HS-5 (cell line): ENCODE measurements around the gene EPS8L2.
A peak's percentile ranks its signal among the peaks of the same experiment; 100 is the strongest.
"Not testable (repeated sequence)": the region's sequence is repeated elsewhere in the genome, so short reads cannot be mapped to it uniquely, and the experiment has no call there.

Experiments used
- DNase-seq: peaks from one replicate; pipeline ENCODE4 v3.0.0-alpha.2; 2012; ENCODE audit warnings: low read depth

The EPS8L2 gene

DNA sequence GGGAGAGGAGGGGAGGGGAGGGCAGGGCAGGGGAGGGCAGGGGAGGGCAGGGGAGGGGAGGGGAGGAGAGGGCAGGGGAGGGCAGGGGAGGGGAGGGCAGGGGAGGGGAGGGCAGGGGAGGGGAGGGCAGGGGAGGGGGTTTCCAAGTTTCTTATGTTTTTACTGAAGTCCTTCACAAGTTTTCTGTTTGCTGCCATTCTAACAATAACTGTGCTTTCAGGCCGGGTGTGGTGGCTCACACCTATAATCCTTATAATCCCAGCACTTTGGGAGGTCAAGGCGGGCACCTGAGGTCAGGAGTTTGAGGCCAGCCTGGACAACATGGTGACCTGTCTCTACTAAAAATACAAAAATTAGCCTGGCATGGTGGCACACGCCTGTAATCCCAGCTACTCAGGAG is 15.8 kb upstream of the EPS8L2 start:
- not testable (repeated sequence) for DNase-seq

DNA sequence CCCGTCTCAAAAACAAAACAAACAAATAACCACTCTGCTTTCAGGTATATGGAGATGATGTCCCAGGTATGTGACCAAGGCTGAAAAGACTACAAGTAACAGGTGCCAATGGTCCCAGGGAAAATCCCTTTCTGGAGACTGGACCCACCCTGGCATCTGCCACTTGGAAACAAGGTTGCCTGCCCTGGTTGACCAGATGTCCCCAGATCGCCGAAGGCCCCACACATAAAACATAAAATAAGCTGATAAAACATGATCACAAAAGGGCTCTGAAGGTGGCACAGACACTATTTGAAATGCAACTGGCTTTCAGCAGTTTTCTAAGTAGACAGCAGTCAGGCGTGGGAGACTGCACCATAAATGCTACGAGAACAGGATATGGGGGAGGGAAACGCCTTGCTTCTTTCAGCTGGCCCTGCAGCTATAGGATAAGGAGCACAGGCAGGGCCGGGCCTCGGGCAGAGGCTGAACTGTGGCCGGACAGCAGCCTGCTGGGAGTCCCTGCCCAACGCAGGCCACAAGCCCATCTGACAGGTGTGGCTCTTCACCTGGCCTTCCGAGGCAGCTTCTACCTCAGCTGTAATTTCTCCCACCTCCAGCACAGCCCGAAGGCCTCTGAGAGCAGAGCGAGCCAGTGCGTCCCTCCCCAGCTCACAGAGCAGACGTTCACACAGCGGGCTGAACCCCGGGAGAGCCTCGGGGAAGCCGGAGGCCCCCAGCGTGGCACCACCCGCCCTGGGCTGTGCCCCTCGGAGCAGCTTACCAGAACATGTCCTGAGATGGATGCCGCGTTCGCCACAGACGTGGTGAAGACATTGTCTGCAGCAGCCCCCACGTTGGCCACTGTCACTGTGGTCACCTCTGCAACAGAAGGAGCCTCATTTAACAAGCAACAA is 15.0 kb upstream of the EPS8L2 start:
- no peak for DNase-seq

DNA sequence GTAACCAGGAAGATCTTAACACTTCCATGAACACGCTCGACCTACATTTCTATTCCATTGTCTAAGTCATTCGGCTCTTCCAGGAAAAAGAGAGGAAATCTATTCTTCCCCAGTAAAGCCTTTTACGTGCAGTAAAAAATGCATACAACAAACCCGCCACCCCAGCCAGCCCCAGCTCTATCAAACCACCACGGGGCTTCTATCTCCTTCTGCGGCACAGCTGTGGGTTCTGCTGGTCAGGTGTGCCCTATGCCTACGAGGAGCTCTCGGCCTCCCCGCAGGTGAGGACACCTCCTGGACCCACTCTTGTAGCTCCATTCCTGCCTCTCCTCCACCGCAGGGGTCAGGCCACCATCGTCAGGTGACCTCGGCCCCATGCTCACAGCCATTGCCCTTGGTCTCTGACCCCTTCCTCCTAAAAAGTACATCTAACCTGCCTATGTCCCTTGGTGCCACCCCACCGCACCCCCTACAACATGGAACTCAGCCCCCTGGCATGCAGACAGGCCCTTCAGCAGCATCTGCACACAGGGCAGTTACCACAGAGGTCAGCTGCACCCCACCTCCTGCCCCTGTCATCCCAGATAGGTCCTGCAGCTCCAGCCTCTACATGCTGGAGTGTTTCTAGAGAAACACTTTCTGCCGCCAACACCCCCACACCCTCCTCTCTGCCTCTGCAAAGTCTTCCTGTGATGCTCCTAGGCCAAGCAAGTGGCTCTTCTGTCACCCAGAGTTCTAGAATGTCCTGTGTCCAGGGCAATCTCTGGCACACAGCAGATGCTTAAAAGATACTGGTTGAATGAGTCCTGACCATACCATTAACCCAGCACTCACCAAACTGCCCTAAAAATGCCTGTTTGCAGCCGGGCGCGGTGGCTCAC is 14.1 kb upstream of the EPS8L2 start:
- DNase-seq: no peak

DNA sequence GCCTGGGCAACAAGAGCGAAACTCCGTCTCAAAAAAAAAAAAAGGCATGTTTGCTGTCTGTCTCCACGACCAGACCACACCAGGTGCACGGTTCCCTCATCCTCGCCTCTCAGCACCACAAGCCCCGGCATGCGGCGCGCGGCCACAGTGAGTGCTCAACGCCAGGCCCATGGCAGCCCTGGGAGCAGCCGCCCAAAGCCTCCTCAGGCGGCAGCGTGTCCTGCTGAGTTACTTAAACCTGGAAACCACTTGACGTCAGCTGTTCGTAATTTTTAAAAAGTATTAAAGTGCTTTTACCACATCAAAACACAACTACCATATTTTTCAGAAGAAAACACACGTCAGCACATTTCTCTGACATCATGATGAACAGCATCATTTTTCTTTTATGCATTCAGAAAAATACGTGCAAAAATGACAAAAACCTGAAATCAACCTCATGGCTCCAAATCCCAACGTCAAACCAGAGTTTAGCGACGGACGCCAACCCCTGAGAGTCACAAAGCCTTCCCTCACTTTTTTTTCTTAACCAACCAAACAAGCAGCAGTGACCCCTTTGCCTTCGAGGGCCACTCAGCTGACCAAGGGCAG is 13.1 kb upstream of the EPS8L2 start:
- DNase-seq: no peak

DNA sequence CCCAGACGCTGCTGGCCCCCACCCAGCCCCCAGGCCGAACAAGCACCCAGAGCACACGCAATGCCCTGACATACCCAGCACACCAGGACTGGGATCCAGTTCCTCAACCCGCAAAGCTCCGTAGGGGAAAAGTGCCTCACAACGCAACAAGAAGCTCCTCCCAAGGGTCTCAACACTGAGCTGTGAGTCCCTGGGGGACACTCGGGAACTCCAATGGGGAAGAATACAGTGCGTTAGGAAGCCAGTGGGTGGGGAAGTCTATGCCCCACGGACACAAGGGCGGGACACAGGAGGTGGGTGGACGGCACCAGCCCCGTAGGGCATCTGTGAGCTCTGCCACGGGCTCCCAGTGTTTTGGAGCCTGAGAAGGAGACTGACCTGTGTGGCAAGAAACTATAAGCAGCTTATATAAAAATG is 12.6 kb upstream of the EPS8L2 start:
- DNase-seq: no peak

DNA sequence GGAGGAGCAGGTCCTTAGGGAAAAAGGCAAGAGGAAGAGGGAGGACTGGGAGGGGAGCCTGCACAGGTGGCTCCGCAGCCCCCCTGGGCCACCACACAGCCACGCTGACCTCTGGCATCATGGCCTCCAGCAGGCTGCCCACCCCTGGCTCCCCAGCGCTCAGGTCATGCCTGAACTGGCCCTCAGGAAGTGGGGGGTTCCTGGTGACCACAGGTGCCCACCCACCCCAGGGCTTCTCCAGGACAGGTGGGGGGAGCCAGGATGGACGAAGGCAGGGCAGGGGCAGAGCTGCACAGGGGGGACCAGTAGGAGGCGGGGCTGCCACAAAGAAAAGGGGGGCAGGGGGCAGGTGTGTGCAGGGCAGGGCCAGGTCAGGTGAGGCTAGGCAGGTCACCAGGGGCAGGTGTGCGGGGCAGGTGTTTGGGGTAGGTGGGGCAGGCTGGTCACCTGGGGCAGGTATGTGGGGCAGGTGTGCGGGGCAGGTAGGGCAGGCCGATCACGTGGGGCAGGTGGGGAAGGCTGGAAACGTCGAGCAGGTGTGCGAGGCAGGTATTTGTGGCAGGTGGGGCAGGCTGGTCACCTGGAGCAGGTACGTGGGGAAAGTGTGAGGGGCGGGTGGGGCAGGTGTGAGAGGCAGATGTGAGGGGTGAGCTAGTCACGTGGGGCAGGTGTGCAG is 12.0 kb upstream of the EPS8L2 start:
- DNase-seq: no peak

DNA sequence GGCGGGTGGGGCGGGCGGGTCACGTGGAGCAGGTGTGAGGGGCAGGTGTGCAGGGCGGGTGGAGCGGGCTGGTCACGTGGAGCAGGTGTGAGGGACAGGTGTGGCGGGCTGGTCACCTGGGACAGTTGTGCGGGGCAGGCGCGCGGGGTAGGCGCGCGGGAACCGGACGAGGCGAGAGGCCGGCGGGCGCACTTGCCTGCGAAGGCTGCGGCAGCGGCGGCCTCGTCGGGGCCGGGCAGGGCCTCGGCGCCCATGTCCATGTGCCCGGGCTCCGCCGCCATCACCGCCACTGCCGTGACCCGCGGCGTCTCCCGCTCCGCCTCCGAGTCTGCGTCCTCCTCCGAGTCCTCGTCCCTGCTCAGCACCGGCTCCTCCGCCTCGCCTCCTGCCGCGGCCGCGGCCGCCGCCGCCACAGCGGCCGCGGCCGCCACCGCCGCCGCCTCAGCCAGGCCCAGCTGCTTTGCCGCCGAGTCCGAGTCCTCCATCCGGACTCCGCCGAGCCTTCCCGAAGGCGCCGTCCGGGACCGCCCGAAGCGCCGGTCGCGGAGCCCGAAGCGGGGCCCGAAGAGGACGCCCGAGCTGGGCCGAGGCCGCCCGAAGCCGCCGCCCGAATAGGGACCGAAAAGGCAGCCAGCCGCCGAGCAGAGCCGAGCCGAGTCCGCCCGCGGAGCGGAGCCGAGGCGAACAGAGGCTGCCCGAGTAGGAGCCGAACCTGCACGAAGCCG is 11.3 kb upstream of the EPS8L2 start, which contains the start of gene DEAF1:
Gene DEAF1, minus strand, starts transcription at position 660 of the 725 bp plus-strand sequence. Its CDS starts 175 bp downstream, at position 485.
- DNase-seq: peak; percentile 92

DNA sequence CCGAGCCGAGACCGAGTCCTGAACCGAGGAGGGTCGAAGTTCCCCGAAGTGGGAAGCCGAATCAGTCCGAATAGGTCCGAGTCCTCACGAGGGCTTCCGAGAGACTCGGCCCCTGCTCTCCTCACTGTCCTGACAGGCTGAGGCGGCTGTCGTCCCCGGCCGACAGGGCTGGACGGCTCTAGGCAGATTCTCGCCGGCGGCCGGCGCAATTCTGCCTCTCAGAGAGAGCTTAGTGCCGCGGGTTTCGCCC is 10.8 kb upstream of the EPS8L2 start:
- no peak for DNase-seq

DNA sequence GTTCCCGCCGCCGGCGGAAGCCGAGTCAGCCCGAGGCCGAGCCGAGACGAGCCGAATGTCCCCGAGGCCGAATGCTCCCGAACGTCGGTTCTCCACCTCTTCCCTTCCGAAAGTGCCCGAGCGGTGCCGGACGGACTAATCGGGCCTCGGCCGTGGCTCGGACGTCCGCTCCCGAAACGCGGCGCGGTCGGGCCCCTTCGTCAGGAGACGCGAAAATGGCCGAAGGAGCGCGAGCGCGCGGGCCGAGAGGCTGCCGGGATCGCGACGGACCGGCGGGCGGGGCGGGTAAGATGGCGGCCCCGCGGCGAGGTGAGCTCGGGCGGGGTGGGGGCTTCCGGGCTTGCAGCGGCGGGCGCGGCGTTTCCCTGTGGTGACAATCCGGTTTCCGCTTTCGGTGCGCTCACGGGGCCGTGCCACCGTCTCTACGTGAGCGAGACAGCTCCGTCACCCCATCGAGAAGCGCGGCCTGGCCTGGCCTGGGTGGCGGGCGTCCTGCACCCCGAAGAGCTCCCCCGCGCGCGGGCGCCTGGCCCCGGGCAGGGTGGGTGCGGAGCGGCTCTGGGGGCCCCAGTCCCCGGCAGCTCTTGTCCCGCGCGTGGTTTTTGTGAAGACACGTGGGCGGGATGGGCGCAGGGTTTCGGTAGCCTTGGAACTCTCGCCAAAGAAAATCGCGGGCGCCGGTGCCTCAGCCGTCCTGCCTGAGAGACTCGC is 10.3 kb upstream of the EPS8L2 start, which contains the start of gene TMEM80:
Gene TMEM80, plus strand, starts transcription at position 279 of the 711 bp plus-strand sequence. Its CDS starts 12 bp downstream, at position 291.
- peak; percentile 88 for DNase-seq

DNA sequence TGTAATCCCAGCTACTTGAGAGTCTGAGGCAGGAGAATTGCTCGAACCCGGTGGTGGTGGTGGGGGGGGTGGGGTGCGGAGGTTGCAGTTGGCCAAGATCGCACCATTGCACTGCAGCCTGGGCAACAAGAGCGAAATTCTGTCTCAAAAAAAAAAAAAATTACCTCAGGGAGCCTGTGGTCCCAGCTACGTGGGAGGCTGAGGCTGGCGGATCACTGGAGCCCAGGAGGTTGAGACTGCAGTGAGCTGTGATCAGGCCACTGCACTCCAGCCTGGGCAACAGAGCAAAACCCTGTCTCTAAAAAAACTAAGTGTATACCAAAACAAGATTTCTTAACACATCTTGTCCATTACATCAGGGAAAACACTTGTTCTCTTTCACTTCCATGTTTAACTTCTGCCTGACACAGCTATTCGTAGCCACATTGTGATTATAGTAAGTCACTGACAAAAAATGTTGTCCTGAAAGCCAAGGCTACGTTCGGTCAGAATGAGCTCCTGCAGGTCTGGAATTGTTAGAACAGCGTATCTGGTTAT is 9.0 kb upstream of the EPS8L2 start:
- DNase-seq: peak; percentile 72

DNA sequence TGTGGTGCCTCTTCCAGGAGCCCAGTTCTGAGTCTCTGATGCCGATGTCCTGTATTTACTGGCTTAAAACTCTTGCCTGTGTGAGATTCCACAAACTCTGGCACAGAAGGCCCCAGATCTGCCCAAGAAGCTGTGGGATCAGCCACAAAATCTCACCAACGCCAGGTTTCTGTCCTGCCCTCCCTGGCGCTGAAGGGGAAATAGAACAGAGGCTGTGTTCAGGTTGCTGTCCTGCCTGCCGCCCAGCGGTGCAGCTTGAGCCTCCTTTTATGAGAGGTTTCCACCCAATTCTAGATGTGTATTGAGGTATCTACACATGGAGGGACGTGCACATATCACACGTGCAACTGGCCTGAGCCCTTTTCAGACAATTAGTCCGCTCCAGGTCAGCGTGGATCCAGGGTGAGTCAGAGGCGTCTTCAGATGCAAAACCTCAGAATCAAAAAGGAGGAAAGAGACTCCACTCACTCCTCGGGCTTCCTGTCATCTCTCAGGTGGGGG is 8.2 kb upstream of the EPS8L2 start:
- DNase-seq: no peak

DNA sequence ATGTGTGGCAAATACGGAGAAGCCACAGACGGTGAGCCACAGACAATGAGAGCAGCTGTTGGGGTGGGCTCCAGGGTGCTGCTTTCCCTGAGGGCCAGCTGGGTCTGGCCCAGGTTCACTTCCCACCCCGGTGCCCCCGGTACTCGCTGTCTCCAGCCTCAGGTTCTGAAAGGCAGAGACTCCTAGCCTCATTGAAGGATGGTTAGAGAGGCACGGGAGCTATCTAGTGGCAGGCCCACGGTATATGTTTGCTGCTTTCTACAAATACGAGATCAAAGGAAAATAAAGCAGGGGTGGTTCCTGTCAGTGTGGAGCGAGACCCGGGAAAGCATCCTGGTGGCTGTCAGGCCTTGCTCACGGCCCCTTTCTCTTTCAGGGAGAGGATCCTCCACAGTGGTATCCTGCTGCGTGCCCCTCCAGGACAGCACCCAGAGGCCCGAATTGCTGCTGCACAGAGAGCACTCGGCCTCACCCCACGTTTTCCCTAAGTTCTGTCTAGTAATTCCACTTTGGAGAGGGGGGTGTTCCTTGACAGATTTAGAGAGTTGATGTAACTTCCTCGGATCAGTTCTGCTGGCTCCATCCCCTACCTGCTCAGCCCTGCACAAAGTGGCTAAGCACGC is 7.4 kb upstream of the EPS8L2 start:
- no peak for DNase-seq

DNA sequence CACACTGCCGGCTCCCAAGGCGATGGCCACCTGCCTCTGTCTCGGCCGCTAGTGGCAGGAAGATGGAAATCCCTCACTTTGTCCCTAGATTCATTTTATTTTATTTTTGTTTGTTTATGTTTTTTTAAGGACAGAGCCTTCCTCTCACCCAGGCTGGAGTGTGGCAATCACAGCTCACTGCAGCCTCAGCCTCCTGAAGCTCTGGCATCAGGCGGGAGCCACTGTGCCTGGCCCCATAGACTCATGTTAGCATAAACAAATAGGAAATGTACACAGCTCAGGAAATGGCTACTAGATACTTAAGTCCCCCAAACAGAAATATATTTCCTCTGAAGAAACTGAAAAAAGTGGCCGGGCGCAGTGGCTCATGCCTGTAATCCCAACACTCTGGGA is 6.9 kb upstream of the EPS8L2 start:
- no peak for DNase-seq

DNA sequence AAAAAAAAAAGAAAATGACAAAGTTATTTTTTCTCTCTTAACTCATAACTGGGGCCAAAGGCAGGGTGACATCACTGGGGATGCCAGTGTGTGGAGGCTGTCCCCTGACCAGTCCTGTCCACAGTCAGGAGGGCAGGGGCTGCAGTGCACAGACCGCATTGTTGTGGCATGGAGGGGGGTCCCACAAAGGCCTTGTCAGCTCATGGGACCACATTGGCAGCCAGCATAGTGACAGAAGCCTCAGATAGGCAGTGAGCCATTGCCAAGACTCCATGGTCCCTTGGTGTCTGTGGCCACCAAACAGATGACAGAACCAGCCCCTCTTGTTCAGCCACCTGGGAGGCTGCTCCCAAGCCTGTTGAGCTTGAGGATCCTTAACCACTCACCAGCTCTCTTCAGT is 6.3 kb upstream of the EPS8L2 start:
- DNase-seq: no peak

DNA sequence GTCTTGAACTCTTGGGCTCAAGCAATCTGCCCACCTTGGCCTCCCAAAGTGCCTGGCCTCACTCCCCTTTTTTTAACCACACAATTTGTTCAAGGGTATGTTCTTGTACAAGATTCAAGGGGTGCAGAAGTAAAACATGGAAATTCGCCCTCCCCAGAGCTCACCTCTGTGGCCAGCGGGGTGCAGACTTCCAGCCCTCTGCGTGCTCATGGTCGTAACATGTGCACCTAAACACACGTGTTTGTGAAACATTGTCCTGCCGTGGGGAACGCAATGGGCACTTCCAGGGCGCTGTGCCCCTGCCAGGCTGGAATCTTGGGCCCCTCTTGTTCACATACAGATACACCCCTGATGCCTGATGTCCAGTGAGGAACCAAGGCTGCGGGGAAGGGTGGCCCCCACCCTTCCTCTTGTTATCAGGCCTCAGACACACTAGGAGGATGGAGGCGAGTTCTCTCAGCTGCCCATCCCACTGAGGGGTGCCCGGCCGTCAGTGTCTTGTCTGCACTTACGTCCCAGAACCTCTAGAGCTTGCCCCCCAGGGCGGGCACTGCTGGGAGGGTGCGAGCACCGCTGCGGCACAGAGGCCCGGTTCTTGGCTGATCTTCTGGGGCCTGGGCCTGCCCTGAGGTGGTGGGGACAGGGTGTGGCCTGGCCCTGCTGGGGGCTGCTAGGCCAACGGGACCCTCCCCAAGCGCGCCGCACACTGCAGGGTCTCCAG is 4.1 kb upstream of the EPS8L2 start:
- DNase-seq: no peak

DNA sequence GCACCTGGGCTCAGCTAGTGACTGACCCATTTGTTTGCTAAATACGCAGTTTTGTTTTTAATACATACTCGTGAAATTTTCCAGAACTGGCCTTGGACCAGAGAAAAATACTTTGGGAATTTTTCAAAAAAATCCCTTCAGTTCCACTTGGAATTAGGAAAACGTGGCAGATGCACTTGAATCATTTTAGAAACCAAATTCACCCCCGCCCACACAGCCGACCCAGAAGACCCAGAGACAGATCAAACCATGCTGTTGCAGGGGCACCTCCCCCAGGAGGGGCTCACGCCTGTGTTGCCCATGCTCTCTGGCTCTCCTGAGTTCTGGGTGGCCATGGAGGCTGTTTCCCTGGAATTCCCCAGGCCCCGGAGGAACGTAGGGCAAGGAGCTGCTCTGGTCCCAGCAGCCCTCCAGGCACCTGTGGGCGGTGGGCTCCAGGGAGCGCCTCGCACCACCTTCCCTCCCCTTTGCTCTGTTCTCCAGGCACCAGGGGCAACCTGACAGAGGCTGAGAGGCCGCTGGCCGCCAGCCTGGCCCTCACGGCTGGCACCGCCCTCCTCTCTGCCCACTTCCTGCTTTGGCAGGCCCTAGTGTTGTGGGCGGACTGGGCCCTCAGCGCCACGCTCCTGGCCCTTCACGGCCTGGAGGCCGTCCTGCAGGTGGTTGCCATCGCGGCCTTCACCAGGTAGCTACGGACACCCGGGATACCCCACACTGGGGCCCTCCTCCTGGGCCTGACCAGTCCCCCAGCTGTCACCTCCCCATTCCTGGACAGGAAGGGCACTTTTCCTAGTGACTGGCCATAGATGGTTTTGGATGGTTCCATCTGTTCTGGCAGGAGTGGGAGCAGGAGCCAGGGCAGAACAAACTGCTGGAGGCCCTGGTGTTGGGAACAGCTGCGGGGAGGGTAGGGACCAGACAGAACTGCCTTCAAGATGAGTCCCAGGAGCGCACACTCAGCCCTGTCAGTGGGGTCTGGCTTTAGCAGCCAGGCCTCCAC is 3.3 kb upstream of the EPS8L2 start:
- DNase-seq: no peak

DNA sequence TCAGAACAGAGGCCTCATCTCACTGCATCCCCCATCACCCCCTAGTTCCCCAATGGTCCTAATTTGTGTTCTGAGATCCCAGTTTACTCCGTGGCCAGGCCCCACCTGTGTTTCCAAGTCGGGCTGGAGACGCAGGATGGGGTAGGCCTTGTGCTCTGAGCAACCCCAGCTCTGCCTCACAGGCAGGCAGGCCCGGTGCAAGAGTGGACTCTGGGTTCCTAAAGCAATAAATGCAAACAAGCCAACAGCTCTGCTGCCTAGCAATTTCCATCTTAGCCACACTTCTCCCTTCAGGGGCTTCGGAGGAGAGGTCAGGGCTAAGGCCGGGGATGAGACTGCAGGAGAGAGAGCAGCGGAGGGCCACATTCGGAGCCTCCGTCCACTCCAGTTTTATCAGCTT is 2.5 kb upstream of the EPS8L2 start:
- DNase-seq: no peak

DNA sequence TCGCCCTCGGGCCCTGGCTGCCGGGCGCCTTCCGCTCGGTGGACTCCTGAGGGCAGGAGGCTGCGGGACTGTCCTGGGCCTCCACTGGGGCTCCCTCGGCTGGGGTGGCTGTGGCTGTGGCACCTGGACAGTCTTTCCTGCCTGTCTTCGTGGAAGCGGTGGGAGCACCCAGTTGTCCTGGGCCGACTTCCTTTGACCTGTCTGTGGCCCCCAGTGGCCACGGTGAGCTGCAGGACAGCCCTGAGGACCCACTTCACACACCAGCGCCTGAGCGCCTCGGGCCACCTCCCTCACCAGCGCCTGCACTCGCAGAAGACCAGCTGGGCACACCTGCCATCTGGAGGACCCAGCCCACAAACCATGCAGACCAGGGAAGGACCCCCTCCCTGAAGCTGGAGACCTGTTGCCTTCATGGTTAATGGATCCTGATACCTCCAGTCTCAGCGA is 1.8 kb upstream of the EPS8L2 start:
- no peak for DNase-seq
